ENCODE measurements around the gene NR4A2. TPM values are rescaled to one million over a fixed set of nuclear protein-coding genes. Genes with fewer than 3 reads are reported as not detected.

NR4A2 gene
- polyA plus RNA-seq, 1 donor (not counting 4 experiments of a cell fraction or from before 2014, with no cell fraction given), result 4.5 TPM

DNA sequence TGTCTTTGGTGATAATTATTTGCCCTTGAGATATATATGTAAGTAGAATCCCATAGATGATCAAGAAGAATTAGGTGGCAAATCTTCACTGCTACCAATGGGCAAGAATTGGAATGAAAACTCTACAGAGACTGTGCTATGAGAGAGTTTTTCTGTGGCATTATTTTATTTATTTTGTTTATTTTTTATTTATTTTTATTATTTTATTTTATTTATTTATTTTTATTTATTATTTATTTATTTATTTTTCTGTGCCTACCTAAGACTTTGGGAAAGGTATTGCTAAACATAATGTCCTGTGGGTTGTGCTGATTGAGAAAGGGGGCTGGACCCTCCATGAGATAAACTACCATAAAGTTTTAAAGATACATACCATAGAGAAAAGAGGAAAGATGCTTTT, 16.6 kb upstream of the NR4A2 start:
- H3K9me3 ChIP-seq (ENCODE audit: control insufficient read depth, low read depth, low read length), result no peaks in the 10 kb centered on the region
- TF ChIP-seq, protein P1, sequence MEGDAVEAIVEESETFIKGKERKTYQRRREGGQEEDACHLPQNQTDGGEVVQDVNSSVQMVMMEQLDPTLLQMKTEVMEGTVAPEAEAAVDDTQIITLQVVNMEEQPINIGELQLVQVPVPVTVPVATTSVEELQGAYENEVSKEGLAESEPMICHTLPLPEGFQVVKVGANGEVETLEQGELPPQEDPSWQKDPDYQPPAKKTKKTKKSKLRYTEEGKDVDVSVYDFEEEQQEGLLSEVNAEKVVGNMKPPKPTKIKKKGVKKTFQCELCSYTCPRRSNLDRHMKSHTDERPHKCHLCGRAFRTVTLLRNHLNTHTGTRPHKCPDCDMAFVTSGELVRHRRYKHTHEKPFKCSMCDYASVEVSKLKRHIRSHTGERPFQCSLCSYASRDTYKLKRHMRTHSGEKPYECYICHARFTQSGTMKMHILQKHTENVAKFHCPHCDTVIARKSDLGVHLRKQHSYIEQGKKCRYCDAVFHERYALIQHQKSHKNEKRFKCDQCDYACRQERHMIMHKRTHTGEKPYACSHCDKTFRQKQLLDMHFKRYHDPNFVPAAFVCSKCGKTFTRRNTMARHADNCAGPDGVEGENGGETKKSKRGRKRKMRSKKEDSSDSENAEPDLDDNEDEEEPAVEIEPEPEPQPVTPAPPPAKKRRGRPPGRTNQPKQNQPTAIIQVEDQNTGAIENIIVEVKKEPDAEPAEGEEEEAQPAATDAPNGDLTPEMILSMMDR (optimal IDR thresholded peaks at IDR 0.05 in 1 of 3, IDR thresholded peaks at IDR 0.05 in 1 of 3, conservative IDR thresholded peaks at IDR 0.05 in 1 of 3; ENCODE audit: extremely low read depth in 1 of 3, insufficient read depth in 2 of 3, low read length in 3 of 3), result no peak
- no peak for TF ChIP-seq EZH2 (IDR thresholded peaks at IDR 0.05; ENCODE audit: low read length)
- H3K4me3 ChIP-seq (ENCODE audit: control insufficient read depth in 2 of 3, extremely low read depth in 1 of 3, insufficient read depth in 2 of 3, low read depth in 1 of 3, low read length in 3 of 3), result no peak overlapping the region
- no peak overlapping the region for H3K27ac ChIP-seq (ENCODE audit: control insufficient read depth, insufficient read depth, low read length)
- H2AFZ ChIP-seq (ENCODE audit: control insufficient read depth, low read length), result no peak overlapping the region
- H3K9me1 ChIP-seq (ENCODE audit: control insufficient read depth, extremely low read depth, insufficient read depth, low read length), result no peaks in the 10 kb centered on the region
- no peaks in the 10 kb centered on the region for H4K20me1 ChIP-seq (ENCODE audit: control insufficient read depth, extremely low read depth, insufficient read depth, low read length)
- no peaks in the 10 kb centered on the region for H3K27me3 ChIP-seq (ENCODE audit: control insufficient read depth, extremely low read depth, insufficient read depth, low read length)
- H3K4me2 ChIP-seq (ENCODE audit: control insufficient read depth, extremely low read depth, insufficient read depth, low read depth, low read length), result no peak overlapping the region
- no peaks in the 10 kb centered on the region for H3K79me2 ChIP-seq (ENCODE audit: control insufficient read depth, insufficient read depth, low read length)
- DNase-seq (ENCODE audit: low read depth, low spot score), result no peak
- no peak for FAIRE-seq
- dilution Hi-C loops (cut with MboI; ENCODE audit: extremely low pct_ligation_motif_present, low sequenced_read_pairs), result no loop called here
- H3K36me3 ChIP-seq (ENCODE audit: control insufficient read depth in 2 of 2, extremely low read depth in 1 of 2, insufficient read depth in 2 of 2, low read length in 2 of 2), result no peaks in the 10 kb centered on the region
- H3K4me1 ChIP-seq (ENCODE audit: control insufficient read depth, extremely low read depth, insufficient read depth, low read length), result peaks cover 7% of the 10 kb centered on the region
- H3K9ac ChIP-seq (ENCODE audit: control insufficient read depth, extremely low read depth, insufficient read depth, low read length), result no peak overlapping the region

- no peaks in the 10 kb centered on the region for H3K79me2 ChIP-seq (ENCODE audit: control insufficient read depth, insufficient read depth, low read length)
- no peaks in the 10 kb centered on the region for H3K36me3 ChIP-seq (ENCODE audit: control insufficient read depth in 2 of 2, extremely low read depth in 1 of 2, insufficient read depth in 2 of 2, low read length in 2 of 2)
- H3K27me3 ChIP-seq (ENCODE audit: control insufficient read depth, extremely low read depth, insufficient read depth, low read length), result no peaks in the 10 kb centered on the region
- H3K27ac ChIP-seq (ENCODE audit: control insufficient read depth, insufficient read depth, low read length), result no peak overlapping the region
- no peaks in the 10 kb centered on the region for H3K9me3 ChIP-seq (ENCODE audit: control insufficient read depth, low read depth, low read length)
- H3K9ac ChIP-seq (ENCODE audit: control insufficient read depth, extremely low read depth, insufficient read depth, low read length), result no peak overlapping the region
- DNase-seq (ENCODE audit: low read depth, low spot score) (no peak), FAIRE-seq (no peak)
- no peak for TF ChIP-seq EZH2 (IDR thresholded peaks at IDR 0.05; ENCODE audit: low read length)
- TF ChIP-seq, protein P1 (optimal IDR thresholded peaks at IDR 0.05 in 1 of 3, IDR thresholded peaks at IDR 0.05 in 1 of 3, conservative IDR thresholded peaks at IDR 0.05 in 1 of 3; ENCODE audit: extremely low read depth in 1 of 3, insufficient read depth in 2 of 3, low read length in 3 of 3), result no peak
- H2AFZ ChIP-seq (ENCODE audit: control insufficient read depth, low read length), result no peak overlapping the region
- H3K4me3 ChIP-seq (ENCODE audit: control insufficient read depth in 2 of 3, extremely low read depth in 1 of 3, insufficient read depth in 2 of 3, low read depth in 1 of 3, low read length in 3 of 3), result no peak overlapping the region
- peaks cover 14% of the 10 kb centered on the region for H3K4me1 ChIP-seq (ENCODE audit: control insufficient read depth, extremely low read depth, insufficient read depth, low read length)
- dilution Hi-C loops (cut with MboI; ENCODE audit: extremely low pct_ligation_motif_present, low sequenced_read_pairs), result no loop called here
- H3K4me2 ChIP-seq (ENCODE audit: control insufficient read depth, extremely low read depth, insufficient read depth, low read depth, low read length), result no peak overlapping the region
- no peaks in the 10 kb centered on the region for H3K9me1 ChIP-seq (ENCODE audit: control insufficient read depth, extremely low read depth, insufficient read depth, low read length)
- H4K20me1 ChIP-seq (ENCODE audit: control insufficient read depth, extremely low read depth, insufficient read depth, low read length), result no peaks in the 10 kb centered on the region
Observed at GRCh38 chr2:156347431-156347830, 14.9 kb upstream of the NR4A2 start.

Data from keratinocyte (primary cell).